Liver (tissue), 9 donors: ENCODE results near the gene PIK3R3. TPM values are rescaled to one million over a fixed set of nuclear protein-coding genes. Genes with fewer than 3 reads are reported as not detected.

Experiments
- DNase-seq: peaks from one replicate; pipeline ENCODE4 v3.0.0-alpha.2; 2017; ENCODE audit warnings: low spot score
- H3K27ac ChIP-seq, 2 donors: one replicate each; pipeline ENCODE4 v1.7.0; 2013; ENCODE audit warnings: inconsistent platforms in 2 of 2, low read length in 2 of 2, control low read depth in 1 of 2, low read depth in 1 of 2, mild to moderate bottlenecking in 1 of 2
- H3K27me3 ChIP-seq, 4 donors: one replicate each; pipeline versions ENCODE4 v1.6.1 to v1.7.0; 2013; ENCODE audit warnings: low read length in 3 of 4, inconsistent platforms in 1 of 4, mild to moderate bottlenecking in 1 of 4, moderate library complexity in 1 of 4; ENCODE audit not compliant: control insufficient read depth in 4 of 4, insufficient read depth in 4 of 4
- H3K36me3 ChIP-seq, 4 donors: one replicate each; pipeline versions ENCODE4 v1.6.1 to v1.7.0; 2013; ENCODE audit warnings: low read length in 3 of 4, mild to moderate bottlenecking in 3 of 4, low read depth in 1 of 4, moderate library complexity in 1 of 4; ENCODE audit not compliant: control insufficient read depth in 4 of 4, insufficient read depth in 3 of 4
- H3K4me1 ChIP-seq, 4 donors: one replicate each; pipeline versions ENCODE4 v1.6.1 to v1.7.0; 2013; ENCODE audit warnings: low read length in 3 of 4, mild to moderate bottlenecking in 3 of 4, moderate library complexity in 1 of 4; ENCODE audit not compliant: control insufficient read depth in 4 of 4, insufficient read depth in 4 of 4
- H3K4me3 ChIP-seq, 3 donors: one replicate each; pipeline versions ENCODE4 v1.6.1 to v1.7.0; 2013; ENCODE audit warnings: low read length in 3 of 3, control low read depth in 1 of 3, low read depth in 1 of 3, mild to moderate bottlenecking in 1 of 3
- H3K9ac ChIP-seq, 2 donors: one replicate each; pipeline ENCODE4 v1.7.0; 2013; ENCODE audit warnings: low read length in 2 of 2, mild to moderate bottlenecking in 2 of 2, moderate library complexity in 2 of 2, control low read depth in 1 of 2, low read depth in 1 of 2
- H3K9me3 ChIP-seq, 4 donors: one replicate each; pipeline versions ENCODE4 v1.6.1 to v1.7.0; 2013; ENCODE audit warnings: low read length in 3 of 4; ENCODE audit not compliant: control insufficient read depth in 4 of 4
- EGR1 ChIP-seq, 2 donors: IDR thresholded peaks; 2 replicates each; pipeline ENCODE4 v1.6.1; 2016 to 2018; ENCODE audit warnings: antibody characterized with exemption in 2 of 2, low read depth in 2 of 2
- FOXA1 ChIP-seq: IDR thresholded peaks from 2 replicates; pipeline ENCODE4 v1.6.1; 2016; ENCODE audit warnings: antibody characterized with exemption
- FOXA2 ChIP-seq: IDR thresholded peaks from 2 replicates; pipeline ENCODE4 v1.6.1; 2016; ENCODE audit warnings: antibody characterized with exemption
- GABPA ChIP-seq, 2 donors: IDR thresholded peaks in 1 of 2; conservative IDR thresholded peaks in 1 of 2; 2 replicates each; pipeline ENCODE4 v1.6.1; 2016; ENCODE audit warnings: antibody characterized with exemption in 2 of 2, mild to moderate bottlenecking in 1 of 2, moderate library complexity in 1 of 2
- HNF4A ChIP-seq, 2 donors: conservative IDR thresholded peaks; 2 replicates each; pipeline ENCODE4 v1.6.1; 2016; ENCODE audit warnings: antibody characterized with exemption in 2 of 2, mild to moderate bottlenecking in 2 of 2
- HNF4G ChIP-seq: IDR thresholded peaks from 2 replicates; pipeline ENCODE4 v1.6.1; 2016; ENCODE audit warnings: antibody characterized with exemption
- JUND ChIP-seq, 2 donors: IDR thresholded peaks; 2 replicates each; pipeline ENCODE4 v1.6.1; 2016; ENCODE audit warnings: antibody characterized with exemption in 2 of 2
- NR2F2 ChIP-seq: IDR thresholded peaks from 2 replicates; pipeline ENCODE4 v1.6.1; 2016; ENCODE audit warnings: antibody characterized with exemption
- RAD21 ChIP-seq, 2 donors: IDR thresholded peaks; 2 replicates each; pipeline ENCODE4 v1.6.1; 2016; ENCODE audit warnings: antibody characterized with exemption in 2 of 2, mild to moderate bottlenecking in 2 of 2
- RXRA ChIP-seq, 2 donors: IDR thresholded peaks; 2 replicates each; pipeline ENCODE4 v1.6.1; 2017 to 2018; ENCODE audit warnings: antibody characterized with exemption in 2 of 2, mild to moderate bottlenecking in 1 of 2
- SP1 ChIP-seq: IDR thresholded peaks from 2 replicates; pipeline ENCODE4 v1.6.1; 2018; ENCODE audit warnings: antibody characterized with exemption, mild to moderate bottlenecking
- TAF1 ChIP-seq: conservative IDR thresholded peaks from 2 replicates; pipeline ENCODE4 v1.6.1; 2016; ENCODE audit warnings: antibody characterized with exemption, mild to moderate bottlenecking
- YY1 ChIP-seq: IDR thresholded peaks from 2 replicates; pipeline ENCODE4 v1.6.1; 2016; ENCODE audit warnings: antibody characterized with exemption, mild to moderate bottlenecking
- WGBS: extraction: QIAGEN DNeasy Blood & Tissue Kit; methylation state at CpG from one replicate; pipeline ENCODE4 v1.1.7; 2013; 5-methylcytosine and 5-hydroxymethylcytosine counted together
- polyA plus RNA-seq, 2 donors: library from polyadenylated mRNA; stranded (reverse) in 1 of 2; unstranded in 1 of 2; fragments of 200-250 nt in 1 of 2; fragments of >200 nt in 1 of 2; fragmentation: Nextera tagmentation in 1 of 2; extraction: Ambion mirVana in 1 of 2; gene quantifications; one replicate each; pipeline versions ENCODE4 v1.2.1 to v1.2.3, GENCODE V29; 2013 to 2015
- total RNA-seq, 2 donors: library from RNA; depleted of rRNA; stranded (reverse); fragments of >200 nt; gene quantifications; one replicate each; pipeline ENCODE4 v1.2.3, GENCODE V29; 2014
- TF ChIP-seq, protein P1 (sequence below): IDR thresholded peaks from 2 replicates; pipeline ENCODE4 v1.6.1; 2016; ENCODE audit warnings: antibody characterized with exemption, mild to moderate bottlenecking
- TF ChIP-seq, protein P2 (sequence below): IDR thresholded peaks from 2 replicates; pipeline ENCODE4 v1.6.1; 2016; ENCODE audit warnings: antibody characterized with exemption
- TF ChIP-seq, protein P3 (sequence below): IDR thresholded peaks from 2 replicates; pipeline ENCODE4 v1.6.1; 2016; ENCODE audit warnings: antibody characterized with exemption
- TF ChIP-seq, protein P4 (sequence below): IDR thresholded peaks from 2 replicates; pipeline ENCODE4 v1.6.1; 2016; ENCODE audit warnings: antibody characterized with exemption
- TF ChIP-seq, protein P5 (sequence below): fragments of 150-350 bp; IDR thresholded peaks from 2 replicates; pipeline ENCODE4 v1.5.1; 2017; ENCODE audit warnings: improper control_type of control experiment, low read depth, low read length; ENCODE audit not compliant: missing input control
- donor health status: healthy.
- donor health status: healthy.
- donor health status: healthy.
- donor health status: healthy.
- donor health status: healthy.

PIK3R3 gene
- total and polyA plus RNA-seq, 4 donors = 1.5 to 4.6 (median 2.7) TPM

DNA sequence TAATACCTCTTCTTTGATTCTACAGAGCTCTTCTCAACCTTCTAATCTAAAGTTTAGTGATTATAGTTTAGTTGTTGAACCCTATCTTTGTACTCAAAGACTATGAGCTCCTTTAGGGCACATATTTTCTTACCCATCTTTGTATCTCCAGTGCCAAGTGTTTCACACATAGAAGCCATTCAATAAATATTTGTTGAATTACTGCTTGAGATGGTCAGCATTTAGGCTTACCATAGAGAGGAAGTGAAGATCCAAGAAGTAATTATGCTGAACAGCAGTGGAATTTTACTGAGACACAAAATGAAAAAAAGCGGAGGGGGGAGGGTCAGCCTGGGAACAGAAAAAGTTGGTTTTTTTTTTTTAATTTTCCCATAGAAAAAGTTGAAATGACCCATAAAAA is 21.9 kb downstream of the PIK3R3 start:
- DNase-seq = no peak
- Histone ChIP-seq H3K27me3 (no peaks in the 10 kb centered on the region), H3K36me3 (no peaks in the 10 kb centered on the region), H3K4me3 (no peak overlapping the region), H3K4me1 (no peaks in the 10 kb centered on the region), H3K9me3 (no peaks in the 10 kb centered on the region), H3K9ac (no peak overlapping the region), H3K27ac (no peak overlapping the region)
- WGBS = 88% methylated on average over 1 of the region's 1 CpG
- TF ChIP-seq EGR1 (IDR thresholded peaks at IDR 0.05; ENCODE audit: low read depth in 2 of 2) = no peak
- TF ChIP-seq FOXA2 = no peak
- TF ChIP-seq FOXA1 = no peak
- no peak for TF ChIP-seq GABPA (IDR thresholded peaks at IDR 0.05 in 1 of 2, conservative IDR thresholded peaks at IDR 0.05 in 1 of 2)
- TF ChIP-seq, protein P1, sequence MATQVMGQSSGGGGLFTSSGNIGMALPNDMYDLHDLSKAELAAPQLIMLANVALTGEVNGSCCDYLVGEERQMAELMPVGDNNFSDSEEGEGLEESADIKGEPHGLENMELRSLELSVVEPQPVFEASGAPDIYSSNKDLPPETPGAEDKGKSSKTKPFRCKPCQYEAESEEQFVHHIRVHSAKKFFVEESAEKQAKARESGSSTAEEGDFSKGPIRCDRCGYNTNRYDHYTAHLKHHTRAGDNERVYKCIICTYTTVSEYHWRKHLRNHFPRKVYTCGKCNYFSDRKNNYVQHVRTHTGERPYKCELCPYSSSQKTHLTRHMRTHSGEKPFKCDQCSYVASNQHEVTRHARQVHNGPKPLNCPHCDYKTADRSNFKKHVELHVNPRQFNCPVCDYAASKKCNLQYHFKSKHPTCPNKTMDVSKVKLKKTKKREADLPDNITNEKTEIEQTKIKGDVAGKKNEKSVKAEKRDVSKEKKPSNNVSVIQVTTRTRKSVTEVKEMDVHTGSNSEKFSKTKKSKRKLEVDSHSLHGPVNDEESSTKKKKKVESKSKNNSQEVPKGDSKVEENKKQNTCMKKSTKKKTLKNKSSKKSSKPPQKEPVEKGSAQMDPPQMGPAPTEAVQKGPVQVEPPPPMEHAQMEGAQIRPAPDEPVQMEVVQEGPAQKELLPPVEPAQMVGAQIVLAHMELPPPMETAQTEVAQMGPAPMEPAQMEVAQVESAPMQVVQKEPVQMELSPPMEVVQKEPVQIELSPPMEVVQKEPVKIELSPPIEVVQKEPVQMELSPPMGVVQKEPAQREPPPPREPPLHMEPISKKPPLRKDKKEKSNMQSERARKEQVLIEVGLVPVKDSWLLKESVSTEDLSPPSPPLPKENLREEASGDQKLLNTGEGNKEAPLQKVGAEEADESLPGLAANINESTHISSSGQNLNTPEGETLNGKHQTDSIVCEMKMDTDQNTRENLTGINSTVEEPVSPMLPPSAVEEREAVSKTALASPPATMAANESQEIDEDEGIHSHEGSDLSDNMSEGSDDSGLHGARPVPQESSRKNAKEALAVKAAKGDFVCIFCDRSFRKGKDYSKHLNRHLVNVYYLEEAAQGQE = no peak
- TF ChIP-seq HNF4A (conservative IDR thresholded peaks at IDR 0.05) = no peak
- no peak for TF ChIP-seq RXRA (IDR thresholded peaks at IDR 0.05)
- TF ChIP-seq, protein P2, sequence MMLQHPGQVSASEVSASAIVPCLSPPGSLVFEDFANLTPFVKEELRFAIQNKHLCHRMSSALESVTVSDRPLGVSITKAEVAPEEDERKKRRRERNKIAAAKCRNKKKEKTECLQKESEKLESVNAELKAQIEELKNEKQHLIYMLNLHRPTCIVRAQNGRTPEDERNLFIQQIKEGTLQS = no peak
- no peak for TF ChIP-seq RAD21 (IDR thresholded peaks at IDR 0.05)
- TF ChIP-seq SP1 = no peak
- TF ChIP-seq, protein P3, sequence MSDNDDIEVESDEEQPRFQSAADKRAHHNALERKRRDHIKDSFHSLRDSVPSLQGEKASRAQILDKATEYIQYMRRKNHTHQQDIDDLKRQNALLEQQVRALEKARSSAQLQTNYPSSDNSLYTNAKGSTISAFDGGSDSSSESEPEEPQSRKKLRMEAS = no peak
- TF ChIP-seq, protein P4, sequence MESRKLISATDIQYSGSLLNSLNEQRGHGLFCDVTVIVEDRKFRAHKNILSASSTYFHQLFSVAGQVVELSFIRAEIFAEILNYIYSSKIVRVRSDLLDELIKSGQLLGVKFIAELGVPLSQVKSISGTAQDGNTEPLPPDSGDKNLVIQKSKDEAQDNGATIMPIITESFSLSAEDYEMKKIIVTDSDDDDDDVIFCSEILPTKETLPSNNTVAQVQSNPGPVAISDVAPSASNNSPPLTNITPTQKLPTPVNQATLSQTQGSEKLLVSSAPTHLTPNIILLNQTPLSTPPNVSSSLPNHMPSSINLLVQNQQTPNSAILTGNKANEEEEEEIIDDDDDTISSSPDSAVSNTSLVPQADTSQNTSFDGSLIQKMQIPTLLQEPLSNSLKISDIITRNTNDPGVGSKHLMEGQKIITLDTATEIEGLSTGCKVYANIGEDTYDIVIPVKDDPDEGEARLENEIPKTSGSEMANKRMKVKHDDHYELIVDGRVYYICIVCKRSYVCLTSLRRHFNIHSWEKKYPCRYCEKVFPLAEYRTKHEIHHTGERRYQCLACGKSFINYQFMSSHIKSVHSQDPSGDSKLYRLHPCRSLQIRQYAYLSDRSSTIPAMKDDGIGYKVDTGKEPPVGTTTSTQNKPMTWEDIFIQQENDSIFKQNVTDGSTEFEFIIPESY = no peak
- TF ChIP-seq TAF1 = no peak
- TF ChIP-seq, protein P5, sequence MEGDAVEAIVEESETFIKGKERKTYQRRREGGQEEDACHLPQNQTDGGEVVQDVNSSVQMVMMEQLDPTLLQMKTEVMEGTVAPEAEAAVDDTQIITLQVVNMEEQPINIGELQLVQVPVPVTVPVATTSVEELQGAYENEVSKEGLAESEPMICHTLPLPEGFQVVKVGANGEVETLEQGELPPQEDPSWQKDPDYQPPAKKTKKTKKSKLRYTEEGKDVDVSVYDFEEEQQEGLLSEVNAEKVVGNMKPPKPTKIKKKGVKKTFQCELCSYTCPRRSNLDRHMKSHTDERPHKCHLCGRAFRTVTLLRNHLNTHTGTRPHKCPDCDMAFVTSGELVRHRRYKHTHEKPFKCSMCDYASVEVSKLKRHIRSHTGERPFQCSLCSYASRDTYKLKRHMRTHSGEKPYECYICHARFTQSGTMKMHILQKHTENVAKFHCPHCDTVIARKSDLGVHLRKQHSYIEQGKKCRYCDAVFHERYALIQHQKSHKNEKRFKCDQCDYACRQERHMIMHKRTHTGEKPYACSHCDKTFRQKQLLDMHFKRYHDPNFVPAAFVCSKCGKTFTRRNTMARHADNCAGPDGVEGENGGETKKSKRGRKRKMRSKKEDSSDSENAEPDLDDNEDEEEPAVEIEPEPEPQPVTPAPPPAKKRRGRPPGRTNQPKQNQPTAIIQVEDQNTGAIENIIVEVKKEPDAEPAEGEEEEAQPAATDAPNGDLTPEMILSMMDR = no peak
- TF ChIP-seq JUND (IDR thresholded peaks at IDR 0.05) = no peak
- TF ChIP-seq YY1 = no peak
- no peak for TF ChIP-seq HNF4G
- TF ChIP-seq NR2F2 = no peak
